ENCODE results near the gene RRP9.
A peak's percentile ranks its signal among the peaks of the same experiment; 100 is the strongest.

Gene RRP9

GRCh38 chr3:51966486-51966885 is 24.8 kb upstream of the RRP9 start:
- DNase-seq (ENCODE audit: low read depth): no peak
- in situ Hi-C loops (cut with HindIII; ENCODE audit: low sequenced_read_pairs): no loop called here
- TF ChIP-seq, protein P1, sequence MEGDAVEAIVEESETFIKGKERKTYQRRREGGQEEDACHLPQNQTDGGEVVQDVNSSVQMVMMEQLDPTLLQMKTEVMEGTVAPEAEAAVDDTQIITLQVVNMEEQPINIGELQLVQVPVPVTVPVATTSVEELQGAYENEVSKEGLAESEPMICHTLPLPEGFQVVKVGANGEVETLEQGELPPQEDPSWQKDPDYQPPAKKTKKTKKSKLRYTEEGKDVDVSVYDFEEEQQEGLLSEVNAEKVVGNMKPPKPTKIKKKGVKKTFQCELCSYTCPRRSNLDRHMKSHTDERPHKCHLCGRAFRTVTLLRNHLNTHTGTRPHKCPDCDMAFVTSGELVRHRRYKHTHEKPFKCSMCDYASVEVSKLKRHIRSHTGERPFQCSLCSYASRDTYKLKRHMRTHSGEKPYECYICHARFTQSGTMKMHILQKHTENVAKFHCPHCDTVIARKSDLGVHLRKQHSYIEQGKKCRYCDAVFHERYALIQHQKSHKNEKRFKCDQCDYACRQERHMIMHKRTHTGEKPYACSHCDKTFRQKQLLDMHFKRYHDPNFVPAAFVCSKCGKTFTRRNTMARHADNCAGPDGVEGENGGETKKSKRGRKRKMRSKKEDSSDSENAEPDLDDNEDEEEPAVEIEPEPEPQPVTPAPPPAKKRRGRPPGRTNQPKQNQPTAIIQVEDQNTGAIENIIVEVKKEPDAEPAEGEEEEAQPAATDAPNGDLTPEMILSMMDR (IDR thresholded peaks at IDR 0.05; ENCODE audit: low read depth, low read length, missing control alignments): no peak
- peak overlapping the region; percentile 64 for H3K4me3 ChIP-seq (ENCODE audit: low read depth, low read length)

DNA sequence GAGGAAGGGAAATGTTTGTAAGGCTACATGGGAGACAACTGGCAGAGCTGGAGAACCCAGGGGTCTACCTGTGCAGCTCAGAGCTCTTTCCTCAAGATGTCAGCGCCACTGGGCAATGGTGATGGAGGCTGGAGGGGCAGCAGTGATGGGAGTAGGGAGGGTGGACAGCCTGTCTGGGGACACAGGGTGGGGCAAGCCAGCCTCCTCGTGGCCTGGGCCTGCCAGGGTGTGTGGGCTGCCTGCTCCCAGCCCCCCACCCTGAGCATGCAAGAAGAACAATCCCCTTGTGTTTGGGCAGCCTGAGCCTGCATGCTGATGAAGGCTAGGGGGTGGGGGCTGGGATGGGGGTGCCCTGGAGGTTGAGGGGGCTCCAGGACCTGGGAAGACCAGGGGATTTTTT is 24.3 kb upstream of the RRP9 start:
- peak overlapping the region; percentile 64 for H3K4me3 ChIP-seq (ENCODE audit: low read depth, low read length)
- in situ Hi-C loops (cut with HindIII; ENCODE audit: low sequenced_read_pairs): no loop called here
- TF ChIP-seq, protein P1 (IDR thresholded peaks at IDR 0.05; ENCODE audit: low read depth, low read length, missing control alignments): no peak
- DNase-seq (ENCODE audit: low read depth): no peak

GRCh38 chr3:51964521-51964920 is 22.8 kb upstream of the RRP9 start:
- DNase-seq (ENCODE audit: low read depth): no peak
- H3K4me3 ChIP-seq (ENCODE audit: low read depth, low read length): no peak overlapping the region
- TF ChIP-seq, protein P1 (IDR thresholded peaks at IDR 0.05; ENCODE audit: low read depth, low read length, missing control alignments): no peak
- in situ Hi-C loops (cut with HindIII; ENCODE audit: low sequenced_read_pairs): no loop called here

DNA sequence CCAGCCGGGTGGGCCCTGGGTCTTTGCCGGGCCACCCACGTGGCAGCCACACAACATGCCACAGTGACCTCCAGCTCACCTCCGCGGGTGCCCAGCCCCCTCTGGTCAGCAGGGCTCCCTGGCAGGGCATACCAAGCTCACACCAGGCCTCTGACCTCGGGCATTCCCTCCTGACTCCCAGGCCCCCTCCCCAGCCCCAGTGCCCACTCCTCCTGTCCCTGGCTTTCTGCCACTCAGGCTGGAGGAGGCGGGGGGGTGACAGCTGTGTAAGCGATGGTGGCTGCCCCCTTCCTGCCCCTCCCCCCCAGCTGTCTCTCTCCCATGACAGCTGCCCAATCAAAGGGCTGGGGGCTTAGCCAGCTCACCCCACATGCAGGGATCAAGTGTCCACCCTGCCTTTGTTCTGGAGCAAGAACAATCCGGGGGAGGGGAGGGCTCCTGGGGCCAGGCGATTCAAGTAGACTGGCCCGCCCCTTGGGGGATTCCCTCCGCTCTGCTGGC is 22.3 kb upstream of the RRP9 start:
- in situ Hi-C loops (cut with HindIII; ENCODE audit: low sequenced_read_pairs): no loop called here
- H3K4me3 ChIP-seq (ENCODE audit: low read depth, low read length): no peak overlapping the region
- TF ChIP-seq, protein P1 (IDR thresholded peaks at IDR 0.05; ENCODE audit: low read depth, low read length, missing control alignments): no peak
- no peak for DNase-seq (ENCODE audit: low read depth)

DNA sequence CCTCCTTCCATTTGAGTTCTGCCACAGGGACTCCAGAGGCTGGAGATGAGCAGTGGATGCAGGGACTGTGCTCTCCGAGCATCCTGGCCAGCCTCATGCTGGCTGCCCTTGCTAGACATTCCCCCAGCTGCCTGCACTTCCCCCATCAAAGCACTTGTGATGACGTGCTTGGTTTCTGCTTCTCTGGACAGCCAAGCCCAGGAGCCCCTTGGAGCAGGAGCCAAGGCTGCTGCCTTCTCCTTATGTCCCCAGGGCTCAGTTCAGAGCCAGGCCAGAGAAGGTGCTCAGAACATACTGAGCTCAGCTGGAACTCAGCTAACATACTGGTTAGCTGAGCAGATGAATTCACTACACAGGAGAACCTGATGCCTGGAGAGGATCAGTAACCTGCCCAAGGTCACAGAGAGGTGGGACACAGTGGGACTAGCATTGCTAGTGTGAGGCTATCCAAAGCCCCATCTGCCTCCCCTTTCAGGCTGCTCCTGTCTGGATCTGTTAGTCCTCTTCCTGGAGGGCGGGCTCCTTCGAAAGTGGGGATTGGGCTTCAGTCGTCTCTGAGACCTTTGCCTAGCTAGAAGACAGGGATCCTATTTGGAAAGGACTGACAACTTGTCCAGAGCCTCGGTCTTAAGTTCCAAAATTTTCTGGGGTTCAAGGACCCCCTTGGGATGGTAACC is 21.3 kb upstream of the RRP9 start:
- no peak for DNase-seq (ENCODE audit: low read depth)
- in situ Hi-C loops (cut with HindIII; ENCODE audit: low sequenced_read_pairs): no loop called here
- H3K4me3 ChIP-seq (ENCODE audit: low read depth, low read length): no peak overlapping the region
- TF ChIP-seq, protein P1 (IDR thresholded peaks at IDR 0.05; ENCODE audit: low read depth, low read length, missing control alignments): no peak

GRCh38 chr3:51961602-51962569 is 20.2 kb upstream of the RRP9 start:
- DNase-seq (ENCODE audit: low read depth): no peak
- in situ Hi-C loops (cut with HindIII; ENCODE audit: low sequenced_read_pairs): no loop called here
- TF ChIP-seq, protein P1 (IDR thresholded peaks at IDR 0.05; ENCODE audit: low read depth, low read length, missing control alignments): no peak
- no peak overlapping the region for H3K4me3 ChIP-seq (ENCODE audit: low read depth, low read length)

Data from astrocyte of the cerebellum (primary cell).